GM23338 (cell line): ENCODE data around the gene AVP.

ENCODE experiments used
- CREB1 ChIP-seq: fragments of 250-450 bp; sonication (Bioruptor Pico); IDR thresholded peaks from 2 replicates; pipeline ENCODE4 v1.5.0; 2020; ENCODE audit warnings: low read depth, mild to moderate bottlenecking, moderate library complexity
- ETS1 ChIP-seq: IDR thresholded peaks from 2 replicates; pipeline ENCODE4 v1.6.1; 2016; ENCODE audit warnings: antibody characterized with exemption
- EZH2 ChIP-seq: fragments of 200-600 bp; sonication (generic); IDR thresholded peaks from one replicate; pipeline ENCODE4 v1.8.0; 2017; ENCODE audit warnings: antibody characterized with exemption, mild to moderate bottlenecking, low read depth; ENCODE audit not compliant: unreplicated experiment
- EZH2phosphoT487 ChIP-seq: fragments of 200-600 bp; sonication (generic); IDR thresholded peaks from one replicate; pipeline ENCODE4 v1.8.1; 2018; ENCODE audit warnings: antibody characterized with exemption; ENCODE audit not compliant: unreplicated experiment
- NANOG ChIP-seq: IDR thresholded peaks from 2 replicates; pipeline ENCODE4 v1.6.1; 2016; ENCODE audit warnings: antibody characterized with exemption, borderline replicate concordance
- STAT1 ChIP-seq: IDR thresholded peaks from one replicate; pipeline ENCODE4 v1.6.1; 2016; ENCODE audit warnings: antibody characterized with exemption; ENCODE audit not compliant: unreplicated experiment
- ZNF462 ChIP-seq: fragments of 250-450 bp; sonication (Bioruptor Pico); IDR thresholded peaks from 2 replicates; pipeline ENCODE4 v1.5.0; 2020; ENCODE audit warnings: mild to moderate bottlenecking, moderate library complexity
- TF ChIP-seq, protein P1 (sequence below): IDR thresholded peaks from one replicate; pipeline ENCODE4 v1.6.1; 2018; ENCODE audit warnings: antibody characterized with exemption; ENCODE audit not compliant: unreplicated experiment
- TF ChIP-seq, protein P2 (sequence below), 2 experiments: fragments of 200-600 bp in 1 of 2; sonication (generic) in 1 of 2; conservative IDR thresholded peaks; 2 replicates each; pipeline versions ENCODE4 v1.5.1 to v1.6.1; 2016 to 2017; ENCODE audit warnings: antibody characterized with exemption in 2 of 2, low read depth in 2 of 2, mild to moderate bottlenecking in 2 of 2, moderate library complexity in 1 of 2

- TF ChIP-seq, protein P1, sequence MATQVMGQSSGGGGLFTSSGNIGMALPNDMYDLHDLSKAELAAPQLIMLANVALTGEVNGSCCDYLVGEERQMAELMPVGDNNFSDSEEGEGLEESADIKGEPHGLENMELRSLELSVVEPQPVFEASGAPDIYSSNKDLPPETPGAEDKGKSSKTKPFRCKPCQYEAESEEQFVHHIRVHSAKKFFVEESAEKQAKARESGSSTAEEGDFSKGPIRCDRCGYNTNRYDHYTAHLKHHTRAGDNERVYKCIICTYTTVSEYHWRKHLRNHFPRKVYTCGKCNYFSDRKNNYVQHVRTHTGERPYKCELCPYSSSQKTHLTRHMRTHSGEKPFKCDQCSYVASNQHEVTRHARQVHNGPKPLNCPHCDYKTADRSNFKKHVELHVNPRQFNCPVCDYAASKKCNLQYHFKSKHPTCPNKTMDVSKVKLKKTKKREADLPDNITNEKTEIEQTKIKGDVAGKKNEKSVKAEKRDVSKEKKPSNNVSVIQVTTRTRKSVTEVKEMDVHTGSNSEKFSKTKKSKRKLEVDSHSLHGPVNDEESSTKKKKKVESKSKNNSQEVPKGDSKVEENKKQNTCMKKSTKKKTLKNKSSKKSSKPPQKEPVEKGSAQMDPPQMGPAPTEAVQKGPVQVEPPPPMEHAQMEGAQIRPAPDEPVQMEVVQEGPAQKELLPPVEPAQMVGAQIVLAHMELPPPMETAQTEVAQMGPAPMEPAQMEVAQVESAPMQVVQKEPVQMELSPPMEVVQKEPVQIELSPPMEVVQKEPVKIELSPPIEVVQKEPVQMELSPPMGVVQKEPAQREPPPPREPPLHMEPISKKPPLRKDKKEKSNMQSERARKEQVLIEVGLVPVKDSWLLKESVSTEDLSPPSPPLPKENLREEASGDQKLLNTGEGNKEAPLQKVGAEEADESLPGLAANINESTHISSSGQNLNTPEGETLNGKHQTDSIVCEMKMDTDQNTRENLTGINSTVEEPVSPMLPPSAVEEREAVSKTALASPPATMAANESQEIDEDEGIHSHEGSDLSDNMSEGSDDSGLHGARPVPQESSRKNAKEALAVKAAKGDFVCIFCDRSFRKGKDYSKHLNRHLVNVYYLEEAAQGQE, result no peak
- TF ChIP-seq, protein P2, sequence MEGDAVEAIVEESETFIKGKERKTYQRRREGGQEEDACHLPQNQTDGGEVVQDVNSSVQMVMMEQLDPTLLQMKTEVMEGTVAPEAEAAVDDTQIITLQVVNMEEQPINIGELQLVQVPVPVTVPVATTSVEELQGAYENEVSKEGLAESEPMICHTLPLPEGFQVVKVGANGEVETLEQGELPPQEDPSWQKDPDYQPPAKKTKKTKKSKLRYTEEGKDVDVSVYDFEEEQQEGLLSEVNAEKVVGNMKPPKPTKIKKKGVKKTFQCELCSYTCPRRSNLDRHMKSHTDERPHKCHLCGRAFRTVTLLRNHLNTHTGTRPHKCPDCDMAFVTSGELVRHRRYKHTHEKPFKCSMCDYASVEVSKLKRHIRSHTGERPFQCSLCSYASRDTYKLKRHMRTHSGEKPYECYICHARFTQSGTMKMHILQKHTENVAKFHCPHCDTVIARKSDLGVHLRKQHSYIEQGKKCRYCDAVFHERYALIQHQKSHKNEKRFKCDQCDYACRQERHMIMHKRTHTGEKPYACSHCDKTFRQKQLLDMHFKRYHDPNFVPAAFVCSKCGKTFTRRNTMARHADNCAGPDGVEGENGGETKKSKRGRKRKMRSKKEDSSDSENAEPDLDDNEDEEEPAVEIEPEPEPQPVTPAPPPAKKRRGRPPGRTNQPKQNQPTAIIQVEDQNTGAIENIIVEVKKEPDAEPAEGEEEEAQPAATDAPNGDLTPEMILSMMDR (conservative IDR thresholded peaks at IDR 0.05; ENCODE audit: low read depth in 2 of 2), result no peak
- no peak for TF ChIP-seq EZH2
- TF ChIP-seq ZNF462 (CRISPR knock-in tag), result no peak
- no peak for TF ChIP-seq ETS1
- no peak for TF ChIP-seq EZH2phosphoT487
- TF ChIP-seq NANOG, result no peak
- no peak for TF ChIP-seq CREB1
- TF ChIP-seq STAT1, result no peak
These were observed 31.8 kb upstream of the AVP start for GRCh38 chr20:3116341-3116740.
